ENCODE measurements around the gene FAM78A.
"Not testable (repeated sequence)": the region's sequence is repeated elsewhere in the genome, so short reads cannot be mapped to it uniquely, and the experiment has no call there.

Gene FAM78A

GRCh38 chr9:131282175-131282574 lies 5.9 kb upstream of the FAM78A start:
- DNase-seq = no peak

GRCh38 chr9:131281119-131281965 lies 5.0 kb upstream of the FAM78A start:
- no peak for DNase-seq

GRCh38 chr9:131280660-131281059 lies 4.3 kb upstream of the FAM78A start:
- no peak for DNase-seq

GRCh38 chr9:131279863-131280570 lies 3.7 kb upstream of the FAM78A start:
- no peak for DNase-seq

GRCh38 chr9:131279196-131279862 lies 3.0 kb upstream of the FAM78A start:
- DNase-seq = no peak

- no peak for DNase-seq
These were observed 2.4 kb upstream of the FAM78A start for GRCh38 chr9:131278702-131279111.

GRCh38 chr9:131277910-131278701 lies 1.8 kb upstream of the FAM78A start:
- DNase-seq = no peak

GRCh38 chr9:131277287-131277909 lies 1.1 kb upstream of the FAM78A start:
- DNase-seq = peak; percentile 53

- DNase-seq = no peak
These were observed 579 bp upstream of the FAM78A start for GRCh38 chr9:131276891-131277286.

- no peak for DNase-seq
These were observed 797 bp downstream of the FAM78A start for GRCh38 chr9:131275332-131276093.

GRCh38 chr9:131274674-131275331 lies 1.5 kb downstream of the FAM78A start:
- no peak for DNase-seq

GRCh38 chr9:131273856-131274673 lies 2.2 kb downstream of the FAM78A start:
- DNase-seq = no peak

GRCh38 chr9:131273146-131273855 lies 3.0 kb downstream of the FAM78A start:
- DNase-seq = no peak

- no peak for DNase-seq
These were observed 4.1 kb downstream of the FAM78A start for GRCh38 chr9:131272212-131272611.

- DNase-seq = no peak
These were observed 4.8 kb downstream of the FAM78A start for GRCh38 chr9:131271506-131271931.

- DNase-seq = not testable (repeated sequence)
These were observed 5.4 kb downstream of the FAM78A start for GRCh38 chr9:131271016-131271273.

- no peak for DNase-seq
These were observed 5.9 kb downstream of the FAM78A start for GRCh38 chr9:131270171-131271015.
